Measurements from ENCODE around the gene CORO6. TPM values are rescaled to one million over a fixed set of nuclear protein-coding genes. Genes with fewer than 3 reads are reported as not detected.

Gene CORO6
- total RNA-seq, 4 donors from 2014 or later, result 65.3 to 161 (median 99.2) TPM

GRCh38 chr17:29595943-29596774 lies 26.6 kb downstream of the CORO6 start:
- Histone ChIP-seq H3K4me1 (peaks cover 17 to 22% of the 10 kb centered on the region in 2 donors), H3K9me3 (no peaks in the 10 kb centered on the region), H3K4me3 (replicated peaks in 1 of 3) (no peak overlapping the region), H3K27ac (no peak overlapping the region), H3K27me3 (no peaks in the 10 kb centered on the region), H3K36me3 (no peaks in the 10 kb centered on the region)
- TF ChIP-seq CTCF (IDR thresholded peaks at IDR 0.05), result no peak
- no peak for TF ChIP-seq POLR2A (IDR thresholded peaks at IDR 0.05)
- DNase-seq, result no peak
- intact Hi-C loops (cut with DNase I), result no loop called here
- WGBS, 2 donors, result 84% methylated on average over 4 to 12 of the region's 12 CpGs

GRCh38 chr17:29595107-29595942 lies 27.4 kb downstream of the CORO6 start:
- H3K27ac ChIP-seq, result no peak overlapping the region
- H3K4me1 ChIP-seq, result peaks cover 25 to 31% of the 10 kb centered on the region in 2 donors
- 80 to 82% methylated on average over 7 of the region's 7 CpGs for WGBS, 2 donors
- no peaks in the 10 kb centered on the region for H3K27me3 ChIP-seq
- DNase-seq, result no peak
- no peak for TF ChIP-seq POLR2A (IDR thresholded peaks at IDR 0.05)
- TF ChIP-seq CTCF (IDR thresholded peaks at IDR 0.05), result no peak
- H3K9me3 ChIP-seq, result no peaks in the 10 kb centered on the region
- H3K4me3 ChIP-seq (replicated peaks in 1 of 3), result no peak overlapping the region
- intact Hi-C loops (cut with DNase I), result no loop called here
- H3K36me3 ChIP-seq, result no peaks in the 10 kb centered on the region

DNA sequence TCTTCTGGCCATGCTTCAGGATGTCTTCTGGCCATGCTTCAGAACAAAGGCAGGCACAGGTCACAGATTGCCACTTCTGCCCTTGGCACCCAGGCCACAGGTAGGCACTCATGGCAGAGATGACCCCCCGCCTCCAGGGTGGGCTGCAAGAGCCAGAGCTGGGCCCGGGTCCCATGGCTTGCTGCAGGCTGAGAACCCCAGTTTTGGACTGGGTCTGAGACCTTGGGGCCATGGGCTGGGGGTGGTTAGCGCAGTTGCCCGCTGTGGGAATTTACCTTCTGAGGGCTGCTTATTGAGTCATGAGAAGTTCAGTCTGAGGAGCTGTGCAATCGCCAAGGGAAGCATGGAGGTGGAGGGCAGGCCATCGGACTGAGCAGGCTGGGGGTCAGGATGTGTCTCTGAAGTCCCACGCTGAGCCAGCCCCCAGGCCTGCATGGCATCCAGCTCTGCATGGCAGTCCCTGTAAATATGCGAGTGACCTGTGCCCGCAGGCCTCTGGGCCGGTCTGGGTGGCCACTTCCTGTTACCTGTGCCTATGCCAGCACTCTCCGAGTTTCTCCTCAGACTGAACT lies 28.1 kb downstream of the CORO6 start:
- Histone ChIP-seq H3K4me3 (replicated peaks in 1 of 3) (no peak overlapping the region), H3K27me3 (no peaks in the 10 kb centered on the region), H3K36me3 (no peaks in the 10 kb centered on the region), H3K9me3 (no peaks in the 10 kb centered on the region), H3K4me1 (peaks cover 31 to 38% of the 10 kb centered on the region in 2 donors), H3K27ac (no peak overlapping the region)
- intact Hi-C loops (cut with DNase I), result no loop called here
- DNase-seq, result no peak
- 77 to 90% methylated on average over 4 to 7 of the region's 11 CpGs for WGBS, 2 donors
- TF ChIP-seq CTCF (IDR thresholded peaks at IDR 0.05), result no peak
- TF ChIP-seq POLR2A (IDR thresholded peaks at IDR 0.05), result no peak

- intact Hi-C loops (cut with DNase I), result no loop called here
- Histone ChIP-seq H3K9me3 (no peaks in the 10 kb centered on the region), H3K27me3 (no peaks in the 10 kb centered on the region), H3K4me3 (replicated peaks in 1 of 3) (peak overlapping the region in 2 of 3 donors; percentile 29 to 58), H3K36me3 (no peaks in the 10 kb centered on the region), H3K4me1 (peaks cover 31 to 38% of the 10 kb centered on the region in 2 donors), H3K27ac (peak overlapping the region in 1 of 3 donors; percentile 10)
- WGBS, 2 donors, result 16 to 74% methylated on average over 4 to 33 of the region's 64 CpGs
- TF ChIP-seq CTCF (IDR thresholded peaks at IDR 0.05), result peak in 1 of 6 experiments; percentile 8
- no peak for TF ChIP-seq POLR2A (IDR thresholded peaks at IDR 0.05)
- no peak for DNase-seq
Observed at GRCh38 chr17:29593591-29594518, 28.9 kb downstream of the CORO6 start.
